ENCODE results near the gene WNK1. TPM values are rescaled to one million over a fixed set of nuclear protein-coding genes. Genes with fewer than 3 reads are reported as not detected.
A peak's percentile ranks its signal among the peaks of the same experiment; 100 is the strongest.
"Not testable (repeated sequence)": the region's sequence is repeated elsewhere in the genome, so short reads cannot be mapped to it uniquely, and the experiment has no call there.

The WNK1 gene
- total RNA-seq, 1 donor from 2014 or later: 65.4 TPM

GRCh38 chr12:817456-817855 is 65.1 kb downstream of the WNK1 start:
- not testable (repeated sequence) for DNase-seq (ENCODE audit: low read depth, low spot score)

- DNase-seq (ENCODE audit: low read depth, low spot score): no peak
Observed at GRCh38 chr12:817941-818600, 65.7 kb downstream of the WNK1 start.

GRCh38 chr12:818733-819132 is 66.4 kb downstream of the WNK1 start:
- DNase-seq (ENCODE audit: low read depth, low spot score): no peak

- DNase-seq (ENCODE audit: low read depth, low spot score): no peak
Observed at GRCh38 chr12:820336-820735, 68.0 kb downstream of the WNK1 start.

DNA sequence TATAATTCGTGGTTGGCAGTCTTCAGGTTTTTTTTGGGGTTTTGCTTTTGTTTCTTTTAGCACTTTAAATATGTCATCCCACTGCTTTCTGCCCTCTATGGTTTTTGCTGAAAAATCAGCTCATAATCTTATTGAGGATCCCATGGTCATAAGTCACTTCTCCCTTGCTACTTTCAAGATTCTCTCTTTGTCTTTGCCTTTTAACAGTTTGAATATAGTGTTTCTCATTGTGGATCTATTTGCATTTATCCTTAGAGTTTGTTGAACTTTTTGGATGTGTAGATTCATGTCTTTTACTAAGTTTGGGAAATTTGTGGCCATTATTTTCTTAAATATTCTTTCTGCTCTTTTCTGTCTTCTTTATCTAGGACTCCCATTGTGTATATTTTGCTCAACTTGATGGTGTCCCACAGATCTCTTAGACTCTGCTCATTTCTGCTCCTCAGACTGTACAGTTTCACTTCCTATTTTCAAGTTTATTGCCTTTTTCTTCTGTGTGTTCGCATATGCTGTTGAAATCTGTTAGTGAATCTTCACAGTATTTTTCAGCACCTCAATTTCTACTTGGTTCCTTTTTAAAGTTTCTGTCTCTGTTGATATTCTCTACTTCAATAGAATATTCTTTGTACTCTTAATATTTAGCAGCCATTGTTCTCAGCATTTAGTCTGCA is 70.8 kb downstream of the WNK1 start:
- DNase-seq (ENCODE audit: low read depth, low spot score): no peak

- DNase-seq (ENCODE audit: low read depth, low spot score): no peak
Observed at GRCh38 chr12:826331-826730, 74.0 kb downstream of the WNK1 start.

GRCh38 chr12:828726-829395 is 76.5 kb downstream of the WNK1 start:
- DNase-seq (ENCODE audit: low read depth, low spot score): no peak

GRCh38 chr12:830111-830867 is 77.9 kb downstream of the WNK1 start:
- DNase-seq (ENCODE audit: low read depth, low spot score): no peak

- no peak for DNase-seq (ENCODE audit: low read depth, low spot score)
Observed at GRCh38 chr12:835754-836518, 83.6 kb downstream of the WNK1 start.

DNA sequence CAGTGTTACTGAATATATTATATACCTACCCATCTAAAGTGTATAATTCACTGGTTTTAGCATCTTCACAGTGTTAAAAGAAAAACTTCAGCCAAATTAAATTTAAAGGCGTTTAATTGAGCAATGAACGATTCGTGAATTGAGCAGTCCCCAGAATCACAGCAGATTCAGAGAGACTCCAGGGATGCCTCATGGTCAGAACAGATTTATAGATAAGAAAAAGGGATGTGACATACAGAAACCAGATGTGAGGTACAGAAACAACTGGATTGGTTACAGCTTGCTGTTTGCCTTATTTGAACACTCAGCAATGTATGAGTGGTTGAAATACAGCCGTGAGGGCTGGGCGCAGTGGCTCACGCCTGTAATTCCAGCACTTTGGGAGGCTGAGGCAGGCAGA is 84.6 kb downstream of the WNK1 start:
- DNase-seq (ENCODE audit: low read depth, low spot score): no peak

GRCh38 chr12:837548-837947 is 85.2 kb downstream of the WNK1 start:
- no peak for DNase-seq (ENCODE audit: low read depth, low spot score)

DNA sequence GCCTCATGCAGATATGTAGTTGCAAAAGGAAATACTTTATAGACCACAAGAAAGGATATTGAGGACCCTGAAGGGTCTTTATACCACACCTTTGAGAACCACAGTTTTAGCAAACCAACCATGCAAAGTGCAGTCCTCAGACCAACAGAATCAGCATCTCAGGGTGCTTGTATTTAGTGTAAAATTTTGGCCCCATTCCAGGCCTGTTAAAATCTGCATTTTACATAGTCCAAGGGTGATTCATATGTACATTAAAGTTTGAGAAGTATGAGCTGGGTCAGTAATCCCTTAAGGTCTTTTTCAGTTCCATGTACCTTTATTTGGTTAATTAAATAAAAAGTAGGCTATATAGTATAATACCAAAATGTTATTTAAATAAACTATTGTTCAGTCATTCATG is 91.2 kb downstream of the WNK1 start:
- no peak for DNase-seq (ENCODE audit: low read depth, low spot score)

DNA sequence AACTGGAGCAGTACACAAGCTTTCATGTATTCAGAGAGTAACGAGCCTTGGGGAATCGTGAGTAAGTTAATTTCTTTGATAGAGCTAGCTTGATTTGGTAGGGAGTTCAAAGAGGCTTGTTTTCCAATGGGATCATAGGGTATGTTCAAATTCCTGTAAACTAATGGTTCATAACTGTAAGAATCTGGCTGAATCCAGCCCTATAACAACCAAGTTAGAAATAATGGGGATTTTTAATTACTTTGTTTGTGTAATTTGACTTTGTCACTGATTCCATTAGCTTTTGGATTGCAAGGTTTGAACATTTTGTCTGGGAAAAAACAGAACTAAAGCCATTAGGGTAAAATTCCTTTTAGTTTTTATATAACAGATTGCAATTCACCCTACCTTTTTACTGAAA is 94.0 kb downstream of the WNK1 start:
- DNase-seq (ENCODE audit: low read depth, low spot score): no peak

DNA sequence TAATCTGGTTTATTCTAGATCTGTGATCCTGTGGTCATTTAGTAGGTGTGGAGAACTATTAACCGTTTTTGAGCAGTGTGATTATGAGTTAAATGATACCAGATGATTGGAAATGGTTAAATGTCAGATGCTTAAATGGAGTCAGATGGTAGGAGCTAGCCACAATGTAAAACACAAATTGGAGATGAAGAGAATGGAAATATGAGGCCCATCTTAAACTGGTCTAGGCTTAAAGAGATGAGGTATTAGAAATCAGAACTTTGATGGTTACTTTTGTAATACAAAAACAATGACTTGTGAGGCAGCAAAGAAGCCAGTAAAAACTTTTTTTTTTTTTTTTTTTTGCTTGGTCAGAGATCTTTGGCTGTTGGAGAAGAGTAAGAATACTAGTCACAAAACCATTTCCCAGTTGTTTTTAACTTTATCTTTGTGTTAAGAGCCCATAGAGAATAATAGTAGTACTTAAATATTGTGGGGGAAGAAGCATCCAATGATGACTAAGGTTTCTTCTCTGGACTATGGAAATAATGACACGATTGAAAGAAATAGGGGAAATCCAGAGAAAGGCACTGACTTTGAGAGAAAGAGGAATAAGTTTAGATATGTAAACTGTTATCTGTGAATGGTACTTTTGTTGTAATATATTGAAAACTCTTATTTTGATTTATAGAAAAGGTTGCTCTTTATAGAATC is 95.9 kb downstream of the WNK1 start:
- DNase-seq (ENCODE audit: low read depth, low spot score): no peak

- no peak for DNase-seq (ENCODE audit: low read depth, low spot score)
Observed at GRCh38 chr12:848882-849527, 96.6 kb downstream of the WNK1 start.

DNA sequence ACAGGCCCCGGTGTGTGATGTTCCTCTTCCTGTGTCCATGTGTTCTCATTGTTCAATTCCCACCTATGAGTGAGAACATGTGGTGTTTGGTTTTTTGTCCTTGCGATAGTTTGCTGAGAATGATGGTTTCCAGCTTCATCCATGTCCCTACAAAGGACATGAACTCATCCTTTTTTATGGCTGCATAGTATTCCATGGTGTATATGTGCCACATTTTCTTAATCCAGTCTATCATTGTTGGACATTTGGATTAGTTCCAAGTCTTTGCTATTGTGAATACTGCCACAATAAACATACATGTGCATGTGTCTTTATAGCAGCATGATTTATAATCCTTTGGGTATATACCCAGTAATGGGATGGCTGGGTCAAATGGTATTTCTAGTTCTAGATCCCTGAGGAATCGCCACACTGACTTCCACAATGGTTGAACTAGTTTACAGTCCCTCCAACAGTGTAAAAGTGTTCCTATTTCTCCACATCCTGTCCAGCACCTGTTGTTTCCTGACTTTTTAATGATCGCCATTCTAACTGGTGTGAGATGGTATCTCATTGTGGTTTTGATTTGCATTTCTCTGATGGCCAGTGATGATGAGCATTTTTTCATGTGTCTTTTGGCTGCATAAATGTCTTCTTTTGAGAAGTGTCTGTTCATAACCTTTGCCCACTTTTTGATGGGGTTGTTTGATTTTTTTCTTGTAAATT is 97.5 kb downstream of the WNK1 start:
- not testable (repeated sequence) for DNase-seq (ENCODE audit: low read depth, low spot score)

GRCh38 chr12:851343-851742 is 99.0 kb downstream of the WNK1 start:
- no peak for DNase-seq (ENCODE audit: low read depth, low spot score)

DNA sequence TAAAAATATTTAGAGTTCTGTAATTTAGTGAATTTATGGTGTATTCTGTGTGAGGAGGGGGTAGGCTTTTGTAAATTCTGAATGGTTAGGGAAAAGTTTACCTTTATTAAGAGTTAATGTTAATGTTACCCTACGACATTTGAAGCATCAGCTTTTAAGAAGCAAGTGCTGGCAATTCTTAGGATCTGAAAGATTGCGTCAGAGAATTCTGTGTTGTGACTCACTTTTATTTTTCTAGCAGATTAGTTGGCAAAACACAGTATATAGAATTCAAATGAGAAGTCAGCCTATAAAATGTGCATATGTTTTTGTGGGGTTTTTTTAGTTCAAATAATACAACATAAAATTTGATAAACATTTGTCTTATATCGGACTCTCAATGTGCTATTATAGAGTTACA is 99.5 kb downstream of the WNK1 start:
- peak; percentile 4 for DNase-seq (ENCODE audit: low read depth, low spot score)

DNA sequence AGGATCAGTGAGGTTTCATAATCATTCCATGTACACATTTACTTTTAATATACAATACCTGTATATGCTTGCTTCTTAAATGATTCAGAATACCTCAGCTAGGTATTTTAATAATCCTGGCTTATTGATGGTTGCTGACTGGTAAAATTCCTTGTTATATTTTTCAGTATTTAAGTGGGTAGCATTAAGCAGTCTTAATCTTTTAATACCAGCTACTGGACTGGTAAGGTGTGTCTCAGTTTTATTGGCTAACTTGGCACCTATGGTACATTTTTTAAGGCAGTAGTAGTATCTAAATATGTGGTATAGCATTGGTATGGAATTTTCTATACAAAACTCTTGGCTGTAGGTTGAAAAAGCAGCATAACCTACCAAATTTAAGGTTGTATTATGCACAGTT is 100.5 kb downstream of the WNK1 start:
- no peak for DNase-seq (ENCODE audit: low read depth, low spot score)

GRCh38 chr12:857611-858010 is 105.2 kb downstream of the WNK1 start:
- no peak for DNase-seq (ENCODE audit: low read depth, low spot score)
